ENCODE data around the gene ABCD3.

- TF ChIP-seq CTCF (IDR thresholded peaks at IDR 0.05; ENCODE audit: low read length) (no peak), EZH2phosphoT487 (IDR thresholded peaks at IDR 0.05; ENCODE audit: low read length) (no peak)
These were observed 45.0 kb downstream of the ABCD3 start for GRCh38 chr1:94463056-94463764.

Data from MM.1S (cell line).